Measurements from ENCODE around the gene ACY1.
"Not testable (repeated sequence)": the region's sequence is repeated elsewhere in the genome, so short reads cannot be mapped to it uniquely, and the experiment has no call there.

The ACY1 gene

DNA sequence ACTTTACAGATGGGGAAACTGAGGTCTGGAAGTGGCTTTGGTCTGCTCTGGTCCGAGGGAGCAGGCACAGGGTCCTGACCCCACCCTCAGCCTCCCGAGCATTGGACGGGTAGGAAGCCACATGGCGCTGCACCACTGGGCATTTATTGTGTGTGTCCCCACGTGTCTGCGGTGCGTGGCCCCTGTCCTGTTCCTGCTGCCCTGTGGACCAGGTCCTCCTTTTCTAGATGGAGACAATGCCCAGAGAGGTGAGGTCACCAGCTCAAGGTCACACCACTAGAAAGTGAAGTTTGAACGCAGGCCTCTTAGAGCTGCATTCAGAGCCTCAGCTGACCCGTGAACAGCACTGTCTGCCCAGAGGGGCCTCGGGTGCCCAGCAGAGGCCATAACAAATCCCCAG is 46.2 kb downstream of the ACY1 start:
- TF ChIP-seq, protein P1, sequence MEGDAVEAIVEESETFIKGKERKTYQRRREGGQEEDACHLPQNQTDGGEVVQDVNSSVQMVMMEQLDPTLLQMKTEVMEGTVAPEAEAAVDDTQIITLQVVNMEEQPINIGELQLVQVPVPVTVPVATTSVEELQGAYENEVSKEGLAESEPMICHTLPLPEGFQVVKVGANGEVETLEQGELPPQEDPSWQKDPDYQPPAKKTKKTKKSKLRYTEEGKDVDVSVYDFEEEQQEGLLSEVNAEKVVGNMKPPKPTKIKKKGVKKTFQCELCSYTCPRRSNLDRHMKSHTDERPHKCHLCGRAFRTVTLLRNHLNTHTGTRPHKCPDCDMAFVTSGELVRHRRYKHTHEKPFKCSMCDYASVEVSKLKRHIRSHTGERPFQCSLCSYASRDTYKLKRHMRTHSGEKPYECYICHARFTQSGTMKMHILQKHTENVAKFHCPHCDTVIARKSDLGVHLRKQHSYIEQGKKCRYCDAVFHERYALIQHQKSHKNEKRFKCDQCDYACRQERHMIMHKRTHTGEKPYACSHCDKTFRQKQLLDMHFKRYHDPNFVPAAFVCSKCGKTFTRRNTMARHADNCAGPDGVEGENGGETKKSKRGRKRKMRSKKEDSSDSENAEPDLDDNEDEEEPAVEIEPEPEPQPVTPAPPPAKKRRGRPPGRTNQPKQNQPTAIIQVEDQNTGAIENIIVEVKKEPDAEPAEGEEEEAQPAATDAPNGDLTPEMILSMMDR (IDR thresholded peaks at IDR 0.05; ENCODE audit: low read depth, low read length, missing control alignments), result no peak
- H3K4me3 ChIP-seq (ENCODE audit: low read depth, low read length), result no peak overlapping the region
- DNase-seq (ENCODE audit: low read depth), result no peak
- in situ Hi-C loops (cut with HindIII; ENCODE audit: low sequenced_read_pairs), result no loop called here

DNA sequence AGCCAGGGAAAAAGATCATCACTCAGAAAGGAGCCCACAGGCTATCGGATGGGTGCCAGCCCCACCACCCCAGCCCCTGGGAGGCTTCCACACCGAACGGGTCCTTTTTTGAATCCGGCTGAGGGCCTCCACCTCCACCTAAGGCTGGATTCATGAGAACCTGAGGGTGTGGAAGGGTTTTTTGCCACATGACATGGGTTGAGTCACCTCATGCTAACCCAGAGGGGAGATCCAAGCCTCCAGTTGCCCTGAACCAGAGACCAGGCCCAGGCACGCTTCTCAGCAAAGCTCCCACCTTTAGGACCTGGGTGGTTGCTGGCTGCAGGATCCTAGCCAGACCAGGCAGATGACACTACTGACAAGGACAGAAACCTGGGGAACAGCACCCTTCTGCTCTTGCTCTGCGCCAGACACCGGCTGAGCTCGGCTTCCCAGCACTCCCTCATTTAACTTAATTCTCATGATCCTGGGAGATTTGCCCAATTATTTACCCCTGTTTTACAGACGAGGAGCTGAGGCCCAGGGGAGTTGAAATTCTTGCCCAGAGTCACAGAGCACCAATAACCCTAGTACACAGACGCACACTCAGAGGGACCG is 47.5 kb downstream of the ACY1 start:
- DNase-seq (ENCODE audit: low read depth), result no peak
- in situ Hi-C loops (cut with HindIII; ENCODE audit: low sequenced_read_pairs), result no loop called here
- TF ChIP-seq, protein P1 (IDR thresholded peaks at IDR 0.05; ENCODE audit: low read depth, low read length, missing control alignments), result no peak
- H3K4me3 ChIP-seq (ENCODE audit: low read depth, low read length), result no peak overlapping the region

DNA sequence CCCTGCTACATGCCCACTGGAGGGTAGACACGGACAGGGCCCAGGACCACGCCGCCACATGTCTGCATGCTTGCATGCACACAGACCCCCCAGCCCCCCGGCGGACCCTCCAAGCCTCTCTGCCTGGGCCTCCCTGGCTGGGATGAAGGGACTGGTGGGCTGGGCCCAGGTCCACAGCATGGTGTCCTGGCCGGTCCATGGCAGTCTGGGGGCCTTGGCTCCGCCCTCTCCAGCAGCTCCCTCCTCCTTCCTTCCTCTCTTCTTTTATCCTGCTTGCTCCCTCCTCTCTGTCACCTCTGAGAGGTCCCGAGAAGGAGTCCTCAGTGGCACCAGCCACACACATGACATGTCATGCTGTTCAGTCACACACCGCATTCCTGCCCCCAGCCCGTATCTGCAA is 48.6 kb downstream of the ACY1 start:
- in situ Hi-C loops (cut with HindIII; ENCODE audit: low sequenced_read_pairs), result no loop called here
- H3K4me3 ChIP-seq (ENCODE audit: low read depth, low read length), result no peak overlapping the region
- DNase-seq (ENCODE audit: low read depth), result no peak
- TF ChIP-seq, protein P1 (IDR thresholded peaks at IDR 0.05; ENCODE audit: low read depth, low read length, missing control alignments), result no peak

DNA sequence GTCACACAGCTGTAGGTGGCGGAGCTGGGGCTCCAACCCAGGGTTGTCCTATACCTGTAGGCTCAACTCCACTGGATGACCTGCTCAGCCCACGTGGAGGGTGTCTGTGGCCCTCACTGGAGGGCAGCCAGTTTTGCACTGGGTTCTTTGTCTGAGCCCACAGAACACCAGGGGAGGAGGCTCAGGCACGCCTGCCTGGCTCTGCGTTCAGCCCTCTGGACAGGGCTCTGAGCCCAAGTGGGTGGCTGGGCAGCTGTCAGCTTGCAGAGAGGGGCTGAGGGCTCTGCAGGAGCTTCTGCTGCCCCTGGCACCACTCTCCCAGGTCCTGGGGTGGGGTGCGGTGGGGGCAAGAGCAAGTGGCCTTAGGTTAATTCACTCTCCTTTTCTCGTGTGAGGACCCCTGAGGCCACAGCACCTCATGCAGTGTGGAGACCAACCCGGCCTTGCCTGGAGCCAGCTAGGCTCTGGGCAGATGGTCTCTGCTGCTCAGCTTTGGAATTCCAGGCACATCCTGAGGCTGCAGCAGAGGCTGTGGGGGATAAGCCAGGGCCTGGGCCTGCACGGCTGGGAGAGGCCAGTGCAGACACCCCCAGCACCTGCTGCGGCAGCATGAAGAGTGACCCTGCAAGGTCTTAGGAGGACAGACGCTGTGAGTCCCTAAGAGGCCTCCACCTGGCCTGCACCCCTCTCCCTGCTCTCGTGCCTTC is 49.5 kb downstream of the ACY1 start:
- TF ChIP-seq, protein P1 (IDR thresholded peaks at IDR 0.05; ENCODE audit: low read depth, low read length, missing control alignments), result no peak
- DNase-seq (ENCODE audit: low read depth), result no peak
- in situ Hi-C loops (cut with HindIII; ENCODE audit: low sequenced_read_pairs), result no loop called here
- H3K4me3 ChIP-seq (ENCODE audit: low read depth, low read length), result no peak overlapping the region

DNA sequence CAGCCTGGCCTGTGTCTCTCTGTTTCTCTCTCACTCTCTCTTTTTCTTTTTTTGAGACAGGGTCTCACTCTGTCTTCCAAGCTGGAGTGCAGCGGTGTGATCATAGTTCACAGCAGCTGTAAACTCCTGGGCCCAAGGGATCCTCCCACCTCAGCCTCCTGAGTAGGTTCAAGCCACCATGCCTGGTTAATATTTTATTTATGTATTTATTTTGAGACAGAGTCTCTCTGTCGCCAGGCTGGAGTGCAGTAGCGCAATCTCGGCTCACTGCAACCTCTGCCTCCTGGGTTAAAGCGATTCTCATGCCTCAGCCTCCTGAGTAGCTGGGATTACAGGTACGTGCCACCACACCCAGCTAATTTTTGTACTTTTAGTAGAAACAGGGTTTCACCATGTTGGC is 50.4 kb downstream of the ACY1 start:
- DNase-seq (ENCODE audit: low read depth); H3K4me3 ChIP-seq (ENCODE audit: low read depth, low read length); in situ Hi-C loops (cut with HindIII; ENCODE audit: low sequenced_read_pairs): not testable (repeated sequence)

DNA sequence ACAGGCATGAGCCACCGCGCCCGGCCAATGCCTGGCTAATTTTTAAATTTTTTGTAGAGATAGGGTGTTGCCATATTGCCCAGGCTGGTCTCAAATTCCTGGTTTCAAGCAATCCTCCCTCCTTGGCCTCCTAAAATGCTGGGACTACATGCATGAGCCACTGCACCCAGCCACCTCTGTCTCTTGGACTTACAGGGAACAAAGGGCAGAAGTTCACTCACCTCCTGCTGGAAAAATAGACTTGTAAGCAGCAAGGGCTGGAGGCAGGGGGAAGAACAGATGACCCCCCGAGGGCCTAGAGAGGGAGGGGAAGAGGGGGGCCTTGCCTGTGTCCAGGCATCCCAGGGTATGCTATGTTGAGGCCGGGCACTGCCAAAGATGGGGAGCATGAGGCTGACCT is 50.9 kb downstream of the ACY1 start:
- in situ Hi-C loops (cut with HindIII; ENCODE audit: low sequenced_read_pairs), result no loop called here
- H3K4me3 ChIP-seq (ENCODE audit: low read depth, low read length), result no peak overlapping the region
- TF ChIP-seq, protein P1 (IDR thresholded peaks at IDR 0.05; ENCODE audit: low read depth, low read length, missing control alignments), result no peak
- DNase-seq (ENCODE audit: low read depth), result no peak

DNA sequence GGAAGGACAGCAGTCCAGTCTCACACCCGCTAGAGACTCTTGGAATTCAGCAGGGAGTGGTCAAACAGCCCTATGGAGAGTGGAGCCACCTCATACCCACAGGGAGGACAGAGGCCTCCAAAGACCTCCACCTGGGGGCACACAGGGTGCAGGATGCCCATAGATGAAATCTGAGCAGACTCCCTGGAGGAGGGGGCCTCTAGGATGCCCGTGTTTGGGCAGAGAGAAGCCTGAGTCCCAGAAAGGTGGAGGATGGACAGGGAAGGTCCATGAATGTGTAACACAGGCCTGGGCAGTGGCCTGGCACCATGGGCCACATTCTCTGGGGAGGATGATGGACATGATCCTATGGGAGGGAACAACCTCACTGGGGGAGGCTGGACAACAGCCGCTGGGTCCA is 51.3 kb downstream of the ACY1 start:
- in situ Hi-C loops (cut with HindIII; ENCODE audit: low sequenced_read_pairs), result no loop called here
- TF ChIP-seq, protein P1 (IDR thresholded peaks at IDR 0.05; ENCODE audit: low read depth, low read length, missing control alignments), result no peak
- no peak overlapping the region for H3K4me3 ChIP-seq (ENCODE audit: low read depth, low read length)
- DNase-seq (ENCODE audit: low read depth), result no peak
